Anterior cingulate cortex (tissue), 58 donors: ENCODE measurements around the gene ZNF783.
"Not testable (repeated sequence)": the region's sequence is repeated elsewhere in the genome, so short reads cannot be mapped to it uniquely, and the experiment has no call there.

Experiments
- DNase-seq, 58 donors: peaks; one replicate each; lab custom pipeline; 2025; lab: John Stamatoyannopoulos, UW

ZNF783 gene

GRCh38 chr7:149261829-149262617, at the start of gene ZNF783:
Gene ZNF783, plus strand, starts transcription at chr7:149262196. Its CDS starts 138 bp downstream, at chr7:149262334.
- peak; percentile 38 to 93 (median 76) for DNase-seq

- no peak for DNase-seq
Observed at GRCh38 chr7:149214020-149214720, 47.8 kb upstream of the ZNF783 start.

GRCh38 chr7:149216402-149216801, 45.6 kb upstream of the ZNF783 start:
- DNase-seq, result no peak

GRCh38 chr7:149217570-149217969, 44.4 kb upstream of the ZNF783 start:
- no peak for DNase-seq

GRCh38 chr7:149218469-149219420, 43.3 kb upstream of the ZNF783 start:
- peak in 4 of 58 donors; percentile 11 to 40 (median 29) for DNase-seq

GRCh38 chr7:149220534-149220933, 41.5 kb upstream of the ZNF783 start:
- no peak for DNase-seq

GRCh38 chr7:149223176-149223575, 38.8 kb upstream of the ZNF783 start:
- DNase-seq, result peak in 3 of 58 donors; percentile 17 to 36 (median 30)

- no peak for DNase-seq
Observed at GRCh38 chr7:149223761-149224160, 38.2 kb upstream of the ZNF783 start.

GRCh38 chr7:149224352-149224751, 37.6 kb upstream of the ZNF783 start:
- DNase-seq, result no peak

GRCh38 chr7:149225106-149225505, 36.9 kb upstream of the ZNF783 start:
- DNase-seq, result no peak

GRCh38 chr7:149225656-149226055, 36.3 kb upstream of the ZNF783 start:
- DNase-seq, result no peak

GRCh38 chr7:149226366-149226765, 35.6 kb upstream of the ZNF783 start:
- DNase-seq, result not testable (repeated sequence)

- DNase-seq, result no peak
Observed at GRCh38 chr7:149226840-149227494, 35.0 kb upstream of the ZNF783 start.

- DNase-seq, result no peak
Observed at GRCh38 chr7:149228831-149229471, 33.0 kb upstream of the ZNF783 start.

- DNase-seq, result no peak
Observed at GRCh38 chr7:149229526-149229925, 32.5 kb upstream of the ZNF783 start.

- DNase-seq, result no peak
Observed at GRCh38 chr7:149232362-149232761, 29.6 kb upstream of the ZNF783 start.

- DNase-seq, result not testable (repeated sequence)
Observed at GRCh38 chr7:149233655-149234204, 28.3 kb upstream of the ZNF783 start.

GRCh38 chr7:149237502-149237901, 24.5 kb upstream of the ZNF783 start:
- DNase-seq, result no peak

GRCh38 chr7:149238051-149238450, 23.9 kb upstream of the ZNF783 start:
- no peak for DNase-seq
